Parathyroid adenoma (tissue), 2 donors: ENCODE measurements around the gene JAK3.

Source experiments
- H2AFZ ChIP-seq: fragments of 300-600 bp; sonication (generic); one replicate; pipeline ENCODE4 v1.7.0; 2017; ENCODE audit warnings: antibody characterized with exemption, mild to moderate bottlenecking
- H3K27ac ChIP-seq: fragments of 300-600 bp; sonication (generic); one replicate; pipeline ENCODE4 v1.7.0; 2017
- H3K27me3 ChIP-seq: fragments of 300-600 bp; sonication (generic); one replicate; pipeline ENCODE4 v1.7.0; 2017; ENCODE audit warnings: low read length; ENCODE audit not compliant: control insufficient read depth, insufficient read depth
- H3K36me3 ChIP-seq: fragments of 300-600 bp; sonication (generic); one replicate; pipeline ENCODE4 v1.7.0; 2017; ENCODE audit warnings: low read length; ENCODE audit not compliant: control insufficient read depth, insufficient read depth
- H3K4me1 ChIP-seq: fragments of 300-600 bp; sonication (generic); one replicate; pipeline ENCODE4 v1.7.0; 2017; ENCODE audit warnings: control low read depth
- H3K4me2 ChIP-seq: fragments of 300-600 bp; sonication (generic); one replicate; pipeline ENCODE4 v1.7.0; 2017; ENCODE audit warnings: low read length
- H3K4me3 ChIP-seq: fragments of 300-600 bp; sonication (generic); one replicate; pipeline ENCODE4 v1.7.0; 2017; ENCODE audit warnings: low read depth, low read length
- H3K79me2 ChIP-seq: fragments of 300-600 bp; sonication (generic); one replicate; pipeline ENCODE4 v1.7.0; 2017; ENCODE audit warnings: control low read depth
- H3K9ac ChIP-seq: fragments of 300-600 bp; sonication (generic); one replicate; pipeline ENCODE4 v1.7.0; 2017; ENCODE audit warnings: mild to moderate bottlenecking
- H3K9me3 ChIP-seq: fragments of 300-600 bp; sonication (generic); one replicate; pipeline ENCODE4 v1.7.0; 2017; ENCODE audit warnings: low read length; ENCODE audit not compliant: control insufficient read depth
- CTCF ChIP-seq: fragments of 300-600 bp; sonication (generic); IDR thresholded peaks from one replicate; pipeline ENCODE4 v1.7.0; 2017; ENCODE audit warnings: antibody characterized with exemption, mild to moderate bottlenecking
- donor health status: primary hyperparathyroidism.

The JAK3 gene

DNA sequence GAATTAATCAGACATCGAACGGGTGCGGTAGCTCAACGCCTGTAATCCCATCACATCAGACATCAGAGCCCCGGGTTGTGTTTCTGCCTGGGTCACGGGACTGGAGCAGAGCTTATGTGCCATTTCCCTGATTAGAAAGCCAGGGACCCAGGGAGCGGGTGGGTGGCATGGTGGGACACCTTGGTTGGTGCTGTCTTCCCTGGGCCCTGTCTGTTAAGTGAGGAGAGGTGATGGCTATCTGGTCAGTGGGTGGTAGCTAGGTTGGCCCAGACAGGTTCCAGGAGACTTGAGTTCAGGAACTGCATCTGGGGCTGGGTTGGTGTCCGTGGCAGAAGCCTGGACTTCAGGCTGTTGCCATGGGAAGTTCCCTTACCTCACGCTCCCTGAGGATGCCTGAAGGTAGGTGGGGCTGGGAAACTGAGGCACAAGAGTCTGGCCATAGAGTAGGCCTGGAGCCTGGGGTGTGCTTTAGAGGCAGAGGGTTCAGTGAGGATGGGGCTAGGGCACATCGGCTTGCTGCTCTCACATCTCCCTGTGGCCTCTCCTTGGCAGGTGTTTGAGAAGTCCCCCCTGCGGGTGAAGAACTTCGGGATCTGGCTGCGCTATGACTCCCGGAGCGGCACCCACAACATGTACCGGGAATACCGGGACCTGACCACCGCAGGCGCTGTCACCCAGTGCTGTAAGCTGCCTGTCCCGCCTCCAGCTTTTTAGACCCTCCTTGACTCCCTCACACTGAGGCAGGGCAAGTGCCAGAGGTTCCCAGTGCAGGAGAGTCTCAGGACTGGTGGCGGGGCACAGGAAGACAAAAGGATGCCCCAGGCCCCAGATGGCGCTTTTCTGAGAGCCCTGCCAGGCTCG lies 14.0 kb upstream of the JAK3 start:
- Histone ChIP-seq H3K9me3 (no peaks in the 10 kb centered on the region), H3K4me3 (no peak overlapping the region)

GRCh38 chr19:17860993-17861360 lies 13.2 kb upstream of the JAK3 start:
- Histone ChIP-seq H3K79me2 (peaks cover 18% of the 10 kb centered on the region), H3K9ac (no peak overlapping the region), H3K4me1 (peaks cover 7% of the 10 kb centered on the region), H3K27me3 (no peaks in the 10 kb centered on the region), H2AFZ (no peak overlapping the region), H3K9me3 (no peaks in the 10 kb centered on the region), H3K36me3 (no peaks in the 10 kb centered on the region), H3K4me2 (peak overlapping the region; percentile 87), H3K27ac (no peak overlapping the region), H3K4me3 (peak overlapping the region; percentile 96)
- TF ChIP-seq CTCF = no peak

More for the DNA sequence above, 14.0 kb upstream of the JAK3 start:
- Histone ChIP-seq H3K36me3 (no peaks in the 10 kb centered on the region), H3K27ac (no peak overlapping the region), H3K79me2 (peaks cover 18% of the 10 kb centered on the region), H3K4me2 (no peak overlapping the region), H3K27me3 (no peaks in the 10 kb centered on the region), H3K9ac (no peak overlapping the region), H2AFZ (no peak overlapping the region), H3K4me1 (peaks cover 7% of the 10 kb centered on the region)
- no peak for TF ChIP-seq CTCF

DNA sequence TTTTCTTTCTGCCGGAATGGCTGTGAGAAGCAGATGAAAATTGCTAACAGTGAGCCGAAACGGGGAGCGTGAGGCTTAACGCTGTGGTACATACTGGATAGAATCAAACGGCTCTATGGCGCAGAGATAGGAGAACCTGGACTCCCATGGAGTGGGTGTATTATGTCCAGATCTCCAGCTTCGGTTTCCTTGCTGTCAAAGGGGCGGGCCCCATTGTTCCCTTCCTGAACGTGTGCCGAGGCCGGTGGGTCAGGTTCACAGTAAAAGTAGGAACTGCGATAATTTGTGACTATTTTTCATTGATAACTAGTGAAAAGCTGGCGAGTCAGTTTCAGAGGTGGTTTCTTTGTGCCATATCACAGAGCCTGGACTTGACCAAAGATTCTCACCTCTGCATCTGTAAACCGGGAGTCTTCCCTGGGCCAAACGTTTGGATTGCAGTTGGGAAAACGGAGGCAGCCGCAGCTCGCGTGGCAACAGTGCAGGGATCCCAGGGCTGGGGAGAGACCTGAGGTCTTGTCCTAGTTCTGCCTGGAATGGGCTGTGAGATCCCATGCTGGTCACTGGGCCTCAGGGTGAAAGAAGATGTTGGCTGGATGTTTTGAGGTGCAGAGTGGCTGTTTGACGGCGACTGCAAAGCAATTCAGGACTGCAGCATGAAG lies 12.7 kb upstream of the JAK3 start:
- no peak for TF ChIP-seq CTCF
- Histone ChIP-seq H3K27me3 (no peaks in the 10 kb centered on the region), H3K9ac (peak overlapping the region; percentile 10), H3K9me3 (no peaks in the 10 kb centered on the region), H2AFZ (peak overlapping the region; percentile 91), H3K27ac (peak overlapping the region; percentile 85), H3K4me1 (peaks cover 7% of the 10 kb centered on the region), H3K36me3 (no peaks in the 10 kb centered on the region), H3K4me2 (peak overlapping the region; percentile 87), H3K79me2 (peaks cover 18% of the 10 kb centered on the region), H3K4me3 (peak overlapping the region; percentile 96)

DNA sequence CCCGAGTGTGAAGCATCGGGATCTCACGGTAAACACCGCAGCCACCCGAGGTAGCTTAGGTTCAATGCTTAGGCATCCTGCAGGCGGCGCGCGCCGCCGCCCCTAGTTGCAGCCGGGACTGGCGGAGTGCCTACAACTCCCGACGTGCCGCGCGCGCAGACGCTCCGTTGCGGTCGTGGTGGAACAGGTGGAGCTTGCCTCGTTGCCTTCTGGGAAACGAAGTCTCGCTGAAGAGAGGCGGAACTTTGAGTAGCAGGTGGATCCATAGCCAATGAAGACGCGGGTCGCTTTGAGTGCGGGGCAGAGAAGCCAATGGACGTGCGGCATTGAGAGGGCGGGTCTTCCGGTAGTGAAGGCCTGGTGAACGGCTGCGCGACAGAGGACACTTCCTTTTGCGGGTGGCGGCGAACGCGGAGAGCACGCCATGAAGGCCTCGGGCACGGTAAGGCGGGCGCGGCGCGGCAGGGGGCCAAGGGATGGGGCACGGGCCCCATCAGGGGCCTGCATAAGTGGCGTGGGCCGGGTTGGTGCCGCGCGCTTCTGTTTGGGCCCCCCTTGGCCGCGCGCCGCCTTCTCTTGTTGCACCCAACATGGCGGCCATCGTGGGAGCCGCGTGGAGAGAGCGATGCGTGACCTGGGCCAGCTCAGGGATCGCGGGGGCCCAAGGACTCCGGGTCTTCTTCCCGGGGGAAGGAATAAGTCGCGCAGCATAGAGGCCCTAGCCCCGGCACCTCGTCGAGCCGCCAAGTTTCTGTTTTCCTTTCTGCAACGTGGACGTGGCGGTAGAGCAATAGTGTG lies 11.9 kb upstream of the JAK3 start, which contains the start of gene RPL18A:
Gene RPL18A (plus strand): TSS at position 378 of the 798 bp plus-strand sequence. CDS start 47 bp downstream, at position 425.
- peaks cover 7% of the 10 kb centered on the region for H3K4me1 ChIP-seq
- H3K4me3 ChIP-seq = peak within 1 kb of the TSS; percentile 96
- H3K27ac ChIP-seq = peak within 1 kb of the TSS; percentile 85
- no peaks in the 10 kb centered on the region for H3K9me3 ChIP-seq
- H3K79me2 ChIP-seq = peaks cover 18% of the 10 kb centered on the region
- peak within 1 kb of the TSS; percentile 93 for H2AFZ ChIP-seq
- peak; percentile 93 for TF ChIP-seq CTCF
- no peaks in the 10 kb centered on the region for H3K36me3 ChIP-seq
- H3K4me2 ChIP-seq = peak within 1 kb of the TSS; percentile 87
- peak within 1 kb of the TSS; percentile 10 for H3K9ac ChIP-seq
- no peaks in the 10 kb centered on the region for H3K27me3 ChIP-seq
